Measurements from ENCODE around the gene PID1. TPM values are rescaled to one million over a fixed set of nuclear protein-coding genes. Genes with fewer than 3 reads are reported as not detected.

PID1 gene
- total RNA-seq, 3 donors from 2014 or later = 0.10 to 0.19 TPM; not detected in 1

- Mint-ChIP-seq H3K27me3 (ENCODE audit: low read depth) (no peaks in the 10 kb centered on the region), H3K4me3 (no peak overlapping the region), H3K4me1 (ENCODE audit: low read depth) (no peaks in the 10 kb centered on the region), H3K36me3 (ENCODE audit: insufficient read depth) (no peaks in the 10 kb centered on the region), H3K9me3 (peaks cover 8% of the 10 kb centered on the region)
- ATAC-seq = no peak
- no peak for DNase-seq
These were observed 147.0 kb downstream of the PID1 start for GRCh38 chr2:229124136-229124535.

GRCh38 chr2:229118927-229119326, 152.2 kb downstream of the PID1 start:
- no peak for DNase-seq
- Mint-ChIP-seq H3K4me1 (ENCODE audit: low read depth) (no peaks in the 10 kb centered on the region), H3K27me3 (ENCODE audit: low read depth) (no peaks in the 10 kb centered on the region), H3K36me3 (ENCODE audit: insufficient read depth) (no peaks in the 10 kb centered on the region), H3K9me3 (no peaks in the 10 kb centered on the region), H3K4me3 (no peak overlapping the region)
- ATAC-seq = no peak

DNA sequence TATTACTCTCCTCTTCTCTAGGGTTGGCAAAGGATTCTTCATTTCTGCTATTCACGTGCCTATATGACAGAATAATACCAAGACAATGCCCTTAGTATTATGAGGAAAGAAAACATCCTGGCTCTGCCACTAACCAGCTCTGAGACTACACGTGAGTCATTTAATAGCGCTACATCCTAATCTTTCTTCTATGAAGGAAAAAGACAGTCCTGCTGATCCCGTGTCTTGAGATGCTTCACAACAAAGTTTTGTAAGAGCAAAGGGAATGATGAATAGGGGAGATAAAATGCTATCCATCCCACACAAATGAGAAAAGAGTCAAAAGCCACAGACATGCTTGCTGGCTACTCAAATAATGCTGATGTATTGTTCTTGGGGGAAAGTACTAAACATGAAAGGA, 152.8 kb downstream of the PID1 start:
- Mint-ChIP-seq H3K36me3 (ENCODE audit: insufficient read depth) (no peaks in the 10 kb centered on the region), H3K4me3 (no peak overlapping the region), H3K9me3 (no peaks in the 10 kb centered on the region), H3K4me1 (ENCODE audit: low read depth) (no peaks in the 10 kb centered on the region), H3K27me3 (ENCODE audit: low read depth) (no peaks in the 10 kb centered on the region)
- DNase-seq (no peak), ATAC-seq (no peak)

GRCh38 chr2:229111744-229112143, 159.3 kb downstream of the PID1 start:
- DNase-seq (no peak), ATAC-seq (no peak)
- Mint-ChIP-seq H3K9me3 (no peaks in the 10 kb centered on the region), H3K27me3 (ENCODE audit: low read depth) (no peaks in the 10 kb centered on the region), H3K4me1 (ENCODE audit: low read depth) (no peaks in the 10 kb centered on the region), H3K36me3 (ENCODE audit: insufficient read depth) (no peaks in the 10 kb centered on the region), H3K4me3 (no peak overlapping the region)

DNA sequence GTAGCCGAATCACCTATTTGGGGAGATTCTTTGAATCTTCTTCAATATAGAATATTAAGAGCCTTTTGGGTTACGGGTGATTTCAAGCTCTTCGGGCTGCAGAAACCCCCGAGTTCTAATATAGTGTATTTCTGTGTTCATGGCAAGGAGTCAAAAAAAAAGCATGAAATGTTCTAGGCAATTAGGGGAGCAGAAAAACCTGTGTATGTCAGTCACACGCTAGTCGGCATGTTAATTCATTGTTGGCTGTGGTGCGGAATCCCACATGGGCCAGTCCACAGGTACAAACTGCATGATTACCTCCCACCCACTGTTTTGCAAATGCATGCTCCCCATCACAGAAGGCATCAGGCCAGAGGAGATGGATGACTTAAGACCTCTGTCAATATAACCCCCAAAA, 161.9 kb downstream of the PID1 start:
- Mint-ChIP-seq H3K4me1 (ENCODE audit: low read depth) (no peaks in the 10 kb centered on the region), H3K9me3 (peaks cover 4% of the 10 kb centered on the region), H3K36me3 (ENCODE audit: insufficient read depth) (no peaks in the 10 kb centered on the region), H3K27me3 (ENCODE audit: low read depth) (no peaks in the 10 kb centered on the region), H3K4me3 (no peak overlapping the region)
- ATAC-seq (no peak), DNase-seq (no peak)

- Mint-ChIP-seq H3K4me3 (no peak overlapping the region), H3K36me3 (ENCODE audit: insufficient read depth) (no peaks in the 10 kb centered on the region), H3K9me3 (peaks cover 4% of the 10 kb centered on the region), H3K27me3 (ENCODE audit: low read depth) (no peaks in the 10 kb centered on the region), H3K4me1 (ENCODE audit: low read depth) (no peaks in the 10 kb centered on the region)
- DNase-seq = no peak
- no peak for ATAC-seq
These were observed 163.5 kb downstream of the PID1 start for GRCh38 chr2:229107601-229108000.

GRCh38 chr2:229104974-229105387, 166.1 kb downstream of the PID1 start:
- Mint-ChIP-seq H3K4me3 (no peak overlapping the region), H3K36me3 (ENCODE audit: insufficient read depth) (no peaks in the 10 kb centered on the region), H3K9me3 (peaks cover 4% of the 10 kb centered on the region), H3K27me3 (ENCODE audit: low read depth) (no peaks in the 10 kb centered on the region), H3K4me1 (ENCODE audit: low read depth) (no peaks in the 10 kb centered on the region)
- ATAC-seq (no peak), DNase-seq (no peak)

GRCh38 chr2:229104025-229104424, 167.1 kb downstream of the PID1 start:
- Mint-ChIP-seq H3K36me3 (ENCODE audit: insufficient read depth) (no peaks in the 10 kb centered on the region), H3K9me3 (peaks cover 4% of the 10 kb centered on the region), H3K4me3 (no peak overlapping the region), H3K27me3 (ENCODE audit: low read depth) (no peaks in the 10 kb centered on the region), H3K4me1 (ENCODE audit: low read depth) (no peaks in the 10 kb centered on the region)
- DNase-seq = no peak
- no peak for ATAC-seq

DNA sequence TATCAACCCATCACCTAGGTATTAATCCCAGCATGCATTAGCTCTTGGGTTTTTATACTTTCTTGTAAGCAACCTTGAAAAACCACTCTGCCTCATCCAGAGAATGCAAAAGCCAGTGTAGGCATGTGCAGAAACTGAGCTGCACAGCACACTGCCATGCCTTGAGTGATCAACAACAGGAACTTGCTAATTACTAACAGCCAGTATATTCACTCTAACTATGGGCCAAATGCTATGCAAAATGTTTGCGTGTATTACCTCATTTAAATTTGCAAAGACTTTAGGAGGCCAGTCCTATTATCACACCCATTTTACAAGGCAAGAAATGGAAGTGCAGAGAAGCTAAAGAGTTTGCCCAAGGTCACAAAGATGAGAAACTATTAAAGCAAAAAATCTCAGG, 169.8 kb downstream of the PID1 start:
- DNase-seq (no peak), ATAC-seq (no peak)
- no peaks in the 10 kb centered on the region for H3K27me3 Mint-ChIP-seq (ENCODE audit: low read depth)
- no peaks in the 10 kb centered on the region for H3K36me3 Mint-ChIP-seq (ENCODE audit: insufficient read depth)
- H3K9me3 Mint-ChIP-seq = peaks cover 2% of the 10 kb centered on the region
- H3K4me3 Mint-ChIP-seq = no peak overlapping the region
- H3K4me1 Mint-ChIP-seq (ENCODE audit: low read depth) = no peaks in the 10 kb centered on the region

GRCh38 chr2:229099231-229099630, 171.9 kb downstream of the PID1 start:
- DNase-seq (no peak), ATAC-seq (no peak)
- Mint-ChIP-seq H3K4me3 (no peak overlapping the region), H3K4me1 (ENCODE audit: low read depth) (no peaks in the 10 kb centered on the region), H3K27me3 (ENCODE audit: low read depth) (no peaks in the 10 kb centered on the region), H3K36me3 (ENCODE audit: insufficient read depth) (no peaks in the 10 kb centered on the region), H3K9me3 (no peaks in the 10 kb centered on the region)

DNA sequence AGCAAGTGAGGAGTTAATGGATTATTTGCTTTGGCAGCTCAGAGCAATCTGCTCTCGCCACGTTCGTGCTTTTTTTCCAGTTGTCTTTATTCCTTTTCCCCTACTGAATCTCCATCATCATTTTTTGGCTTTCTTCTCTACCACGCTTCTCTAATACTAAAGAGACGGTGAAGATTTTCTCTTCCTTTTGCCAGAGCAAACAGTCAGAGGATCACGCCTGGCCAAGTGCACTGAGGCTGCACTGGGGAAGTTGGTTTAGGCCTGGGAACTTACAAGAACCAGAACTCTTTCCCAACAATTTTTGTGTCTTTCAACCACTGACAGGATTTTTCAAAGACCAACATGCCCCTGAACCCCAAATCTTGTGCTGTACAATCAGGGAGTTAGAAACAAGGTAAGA, 172.3 kb downstream of the PID1 start:
- no peak overlapping the region for H3K4me3 Mint-ChIP-seq
- no peaks in the 10 kb centered on the region for H3K4me1 Mint-ChIP-seq (ENCODE audit: low read depth)
- no peaks in the 10 kb centered on the region for H3K27me3 Mint-ChIP-seq (ENCODE audit: low read depth)
- no peaks in the 10 kb centered on the region for H3K36me3 Mint-ChIP-seq (ENCODE audit: insufficient read depth)
- no peaks in the 10 kb centered on the region for H3K9me3 Mint-ChIP-seq
- ATAC-seq (no peak), DNase-seq (no peak)

DNA sequence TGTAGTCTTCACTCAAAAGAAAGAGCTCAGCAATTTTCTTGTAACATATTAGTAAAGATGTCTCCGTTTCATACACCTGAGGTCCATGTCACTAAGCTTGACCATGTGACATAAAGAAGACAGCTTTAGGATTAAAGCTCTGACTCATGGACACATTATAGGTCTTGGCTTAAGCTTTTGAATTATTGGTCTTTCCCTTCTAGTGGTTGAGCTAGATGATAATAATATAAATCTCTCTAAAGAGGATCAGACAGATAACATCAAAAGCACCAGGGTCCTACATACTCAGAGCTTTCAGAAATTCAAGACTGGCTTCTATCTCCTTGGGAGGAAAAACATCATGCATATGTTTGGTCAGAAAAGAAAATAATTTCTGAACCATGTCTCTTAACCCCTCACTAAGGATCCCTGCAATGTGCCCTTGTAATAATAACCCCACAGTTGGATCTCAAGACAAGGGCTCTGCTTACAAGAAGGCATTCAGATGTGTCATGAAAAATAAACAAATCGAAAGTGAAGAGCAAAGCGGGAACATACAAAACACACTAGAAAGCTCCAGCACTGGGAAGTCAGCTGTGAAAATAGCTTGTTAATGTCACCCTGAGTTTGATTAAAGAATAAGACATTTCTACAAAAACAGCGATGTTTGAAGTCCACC, 174.5 kb downstream of the PID1 start:
- Mint-ChIP-seq H3K9me3 (no peaks in the 10 kb centered on the region), H3K4me1 (ENCODE audit: low read depth) (no peaks in the 10 kb centered on the region), H3K4me3 (no peak overlapping the region), H3K27me3 (ENCODE audit: low read depth) (no peaks in the 10 kb centered on the region), H3K36me3 (ENCODE audit: insufficient read depth) (no peaks in the 10 kb centered on the region)
- no peak for ATAC-seq
- no peak for DNase-seq

DNA sequence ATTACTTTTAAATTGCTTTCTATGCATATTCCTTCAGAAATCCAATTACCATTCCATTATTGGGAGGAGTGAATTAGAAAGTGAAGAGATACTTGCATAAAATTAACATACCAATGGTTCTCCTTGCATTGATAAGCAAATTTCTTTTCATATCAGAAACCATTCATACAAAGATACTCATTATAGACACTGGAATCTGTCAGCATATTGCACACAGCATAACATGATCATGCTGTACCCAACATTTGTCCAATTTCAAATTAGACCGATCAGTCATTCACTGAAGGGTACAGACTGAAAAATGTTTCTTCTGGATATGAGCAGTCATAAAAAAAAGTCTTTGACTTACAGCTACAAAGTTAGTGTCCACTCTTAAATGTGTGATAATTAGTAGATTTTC, 175.6 kb downstream of the PID1 start:
- H3K4me1 Mint-ChIP-seq (ENCODE audit: low read depth) = no peaks in the 10 kb centered on the region
- H3K9me3 Mint-ChIP-seq = no peaks in the 10 kb centered on the region
- ATAC-seq (no peak), DNase-seq (no peak)
- H3K4me3 Mint-ChIP-seq = no peak overlapping the region
- H3K27me3 Mint-ChIP-seq (ENCODE audit: low read depth) = no peaks in the 10 kb centered on the region
- no peaks in the 10 kb centered on the region for H3K36me3 Mint-ChIP-seq (ENCODE audit: insufficient read depth)

DNA sequence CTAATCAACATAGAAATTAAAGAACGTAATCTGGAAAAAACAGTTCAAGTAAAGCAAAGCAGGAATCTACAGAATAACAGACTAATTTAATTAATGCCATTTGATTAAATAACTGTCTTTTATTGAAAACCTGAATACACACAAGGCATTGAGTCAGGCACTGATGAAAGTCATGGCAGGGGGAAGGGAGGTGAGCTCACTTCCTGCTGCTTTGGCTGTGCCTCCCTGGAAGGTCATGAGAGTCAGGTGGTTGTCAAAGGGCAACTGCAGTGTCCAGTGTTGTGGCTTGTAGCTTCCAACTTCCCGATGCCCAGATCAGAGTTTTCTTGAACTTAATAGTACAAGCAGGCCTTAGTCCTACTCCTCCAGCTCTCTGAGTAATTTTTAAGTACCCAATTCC, 180.9 kb downstream of the PID1 start:
- no peak for DNase-seq
- no peaks in the 10 kb centered on the region for H3K36me3 Mint-ChIP-seq (ENCODE audit: insufficient read depth)
- H3K27me3 Mint-ChIP-seq (ENCODE audit: low read depth) = no peaks in the 10 kb centered on the region
- no peak for ATAC-seq
- no peaks in the 10 kb centered on the region for H3K9me3 Mint-ChIP-seq
- H3K4me3 Mint-ChIP-seq = no peak overlapping the region
- no peaks in the 10 kb centered on the region for H3K4me1 Mint-ChIP-seq (ENCODE audit: low read depth)

GRCh38 chr2:229089776-229090175, 181.3 kb downstream of the PID1 start:
- Mint-ChIP-seq H3K36me3 (ENCODE audit: insufficient read depth) (no peaks in the 10 kb centered on the region), H3K27me3 (ENCODE audit: low read depth) (no peaks in the 10 kb centered on the region), H3K9me3 (no peaks in the 10 kb centered on the region), H3K4me3 (no peak overlapping the region), H3K4me1 (ENCODE audit: low read depth) (no peaks in the 10 kb centered on the region)
- ATAC-seq (no peak), DNase-seq (no peak)
